HepG2 (cell line): ENCODE measurements around the gene BBIP1. TPM values are rescaled to one million over a fixed set of nuclear protein-coding genes. Genes with fewer than 3 reads are reported as not detected.
A peak's percentile ranks its signal among the peaks of the same experiment; 100 is the strongest.

Experiments
- CBX1 ChIP-seq: IDR thresholded peaks from one replicate; pipeline ENCODE4 v1.6.1; 2016; ENCODE audit warnings: antibody characterized with exemption, low read depth
- HNF1A ChIP-seq, 2 experiments: sonication (generic) in 1 of 2; formaldehyde crosslinking in 1 of 2; IDR thresholded peaks; 2 replicates each; pipeline versions ENCODE4 v1.4.0 to v1.6.1; 2016 to 2020; ENCODE audit warnings: borderline replicate concordance in 1 of 2, low read depth in 1 of 2, mild to moderate bottlenecking in 1 of 2, missing genetic modification reagents in 1 of 2
- KLF6 ChIP-seq: IDR thresholded peaks from 2 replicates; pipeline ENCODE4 v1.8.0; 2016; ENCODE audit warnings: missing biosample characterization, missing genetic modification reagents
- MXD3 ChIP-seq: IDR thresholded peaks from 2 replicates; pipeline ENCODE4 v1.6.1; 2016; ENCODE audit warnings: mild to moderate bottlenecking, missing biosample characterization, missing genetic modification reagents
- PHF20 ChIP-seq: sonication (generic); formaldehyde crosslinking; IDR thresholded peaks from 2 replicates; pipeline ENCODE4 v1.5.0; 2020; ENCODE audit warnings: mild to moderate bottlenecking, missing genetic modification reagents
- SETDB1 ChIP-seq: sonication (generic); formaldehyde crosslinking; IDR thresholded peaks from 2 replicates; pipeline ENCODE4 v1.5.1; 2020; ENCODE audit warnings: missing genetic modification reagents, mild to moderate bottlenecking, borderline replicate concordance
- SP140L ChIP-seq: sonication (generic); formaldehyde crosslinking; IDR thresholded peaks from 2 replicates; pipeline ENCODE4 v1.4.0; 2020; ENCODE audit warnings: missing genetic modification reagents, borderline replicate concordance
- TGIF2 ChIP-seq: IDR thresholded peaks from 2 replicates; pipeline ENCODE4 v1.6.1; 2016; ENCODE audit warnings: control low read depth, missing compliant biosample characterization
- ZBTB33 ChIP-seq: sonication (generic); formaldehyde crosslinking; IDR thresholded peaks from 2 replicates; pipeline ENCODE4 v1.4.0; 2020; ENCODE audit warnings: missing genetic modification reagents
- ZNF143 ChIP-seq: sonication (generic); formaldehyde crosslinking; IDR thresholded peaks from 2 replicates; pipeline ENCODE4 v1.4.0; 2020; ENCODE audit warnings: missing genetic modification reagents
- ZNF281 ChIP-seq: sonication (generic); formaldehyde crosslinking; IDR thresholded peaks from 2 replicates; pipeline ENCODE4 v1.4.0; 2020; ENCODE audit warnings: missing genetic modification reagents, borderline replicate concordance
- ZNF496 ChIP-seq: sonication (generic); formaldehyde crosslinking; IDR thresholded peaks from 2 replicates; pipeline ENCODE4 v1.8.1; 2023; ENCODE audit warnings: mild to moderate bottlenecking, moderate library complexity, missing genetic modification reagents; ENCODE audit not compliant: insufficient replicate concordance
- ZNF503 ChIP-seq: sonication (generic); formaldehyde crosslinking; IDR thresholded peaks from 2 replicates; pipeline ENCODE4 v1.4.0; 2020; ENCODE audit warnings: missing genetic modification reagents
- ZNF589 ChIP-seq: sonication (generic); formaldehyde crosslinking; conservative IDR thresholded peaks from 2 replicates; pipeline ENCODE4 v1.8.0; 2022; ENCODE audit warnings: mild to moderate bottlenecking, moderate library complexity, missing genetic modification reagents
- ZNF747 ChIP-seq: sonication (generic); formaldehyde crosslinking; IDR thresholded peaks from 2 replicates; pipeline ENCODE4 v1.8.1; 2023; ENCODE audit warnings: missing genetic modification reagents, mild to moderate bottlenecking, borderline replicate concordance
- ZNF777 ChIP-seq: sonication (generic); formaldehyde crosslinking; IDR thresholded peaks from 2 replicates; pipeline ENCODE4 v1.4.0; 2020; ENCODE audit warnings: missing genetic modification reagents
- polyA plus RNA-seq, 8 experiments: library from polyadenylated mRNA; depleted of rRNA in 3 of 8; stranded (reverse) in 7 of 8; unstranded in 1 of 8; fragments of >200 nt; fragmentation: Illumina TruSeq in 4 of 8; extraction: Trizol in 4 of 8; gene quantifications; 2 replicates each; pipeline versions ENCODE4 v1.2.1 to v1.2.3, GENCODE V29; 2011 to 2016; ENCODE audit warnings: low read depth in 4 of 8, missing spikeins in 1 of 8, mixed read lengths in 1 of 8; ENCODE audit not compliant: insufficient read depth in 1 of 8
- total RNA-seq, 5 experiments: library from RNA; depleted of rRNA; stranded (reverse); fragments of >200 nt; fragmentation: Illumina TruSeq; extraction: Trizol; gene quantifications; 2 replicates each; pipeline ENCODE4 v1.2.3, GENCODE V29; 2016; ENCODE audit warnings: low read depth in 1 of 5

BBIP1 gene
- total and polyA plus RNA-seq, 2 of the 13 experiments (the other 11 are each of a cell fraction or from before 2014, with no cell fraction given) = 18.3 to 24.1 TPM

- TF ChIP-seq ZBTB33 (CRISPR knock-in tag) (0 out of 2 replicates have a peak, but pooled peaks have one; percentile 9), SP140L (CRISPR knock-in tag) (no peak), TGIF2 (CRISPR knock-in tag) (peak; percentile 76), SETDB1 (CRISPR knock-in tag) (no peak), ZNF281 (CRISPR knock-in tag) (no peak), ZNF496 (CRISPR knock-in tag) (no peak), ZNF143 (CRISPR knock-in tag) (no peak; the same call in 1 of the 2 replicates), ZNF589 (CRISPR knock-in tag) (no peak; the same call in 1 of the 2 replicates), ZNF777 (CRISPR knock-in tag) (peak; percentile 86), HNF1A (IDR thresholded peaks at IDR 0.05; ENCODE audit: low read depth) (0 out of 2 replicates have a peak, but pooled peaks have one; percentile 9), HNF1A (CRISPR knock-in tag; IDR thresholded peaks at IDR 0.05; ENCODE audit: borderline replicate concordance) (no peak), KLF6 (0 out of 2 replicates have a peak, but pooled peaks have one; percentile 18), PHF20 (peak; percentile 83), ZNF747 (CRISPR knock-in tag) (peak; percentile 70; the same call in 1 of the 2 replicates), CBX1 (peak; percentile 1), MXD3 (CRISPR knock-in tag) (peak; percentile 60), ZNF503 (no peak)
Measured at GRCh38 chr10:110918643-110919348, at the start of gene BBIP1 (continued).
